Neural crest cell (in vitro differentiated cells): ENCODE results near the gene BICDL1. TPM values are rescaled to one million over a fixed set of nuclear protein-coding genes. Genes with fewer than 3 reads are reported as not detected.

Experiments
- DNase-seq: peaks from one replicate; pipeline ENCODE4 v3.0.0; 2021; ENCODE audit warnings: low read depth, mixed read lengths, low spot score
- H3K27ac Mint-ChIP-seq: one replicate; pipeline ENCODE4 v1.8.0; 2021; ENCODE audit warnings: mild to moderate bottlenecking, mixed read lengths; ENCODE audit not compliant: unreplicated experiment
- H3K27me3 Mint-ChIP-seq: 2 replicates; pipeline ENCODE4 v1.8.0; 2021; ENCODE audit warnings: low read depth, mild to moderate bottlenecking, mixed read lengths
- H3K36me3 Mint-ChIP-seq: 2 replicates; pipeline ENCODE4 v1.8.0; 2021; ENCODE audit warnings: low read depth, mild to moderate bottlenecking, mixed read lengths
- H3K4me1 Mint-ChIP-seq: 2 replicates; pipeline ENCODE4 v1.8.0; 2021; ENCODE audit warnings: mixed read lengths
- H3K4me3 Mint-ChIP-seq: one replicate; pipeline ENCODE4 v1.8.0; 2021; ENCODE audit warnings: mild to moderate bottlenecking, mixed read lengths
- H3K9me3 Mint-ChIP-seq: 2 replicates; pipeline ENCODE4 v1.8.0; 2021; ENCODE audit warnings: mixed read lengths
- total RNA-seq: library from RNA; stranded (reverse); gene quantifications from 2 replicates; pipeline ENCODE4 v1.2.1, GENCODE V29; 2021
- TF ChIP-seq, protein P1 (sequence below): fragments of 200-600 bp; sonication (generic); conservative IDR thresholded peaks from 2 replicates; pipeline ENCODE4 v1.5.0; 2021; ENCODE audit warnings: antibody characterized with exemption, mild to moderate bottlenecking

BICDL1 gene
- total RNA-seq, 1 donor from 2014 or later, result 6.3 TPM

DNA sequence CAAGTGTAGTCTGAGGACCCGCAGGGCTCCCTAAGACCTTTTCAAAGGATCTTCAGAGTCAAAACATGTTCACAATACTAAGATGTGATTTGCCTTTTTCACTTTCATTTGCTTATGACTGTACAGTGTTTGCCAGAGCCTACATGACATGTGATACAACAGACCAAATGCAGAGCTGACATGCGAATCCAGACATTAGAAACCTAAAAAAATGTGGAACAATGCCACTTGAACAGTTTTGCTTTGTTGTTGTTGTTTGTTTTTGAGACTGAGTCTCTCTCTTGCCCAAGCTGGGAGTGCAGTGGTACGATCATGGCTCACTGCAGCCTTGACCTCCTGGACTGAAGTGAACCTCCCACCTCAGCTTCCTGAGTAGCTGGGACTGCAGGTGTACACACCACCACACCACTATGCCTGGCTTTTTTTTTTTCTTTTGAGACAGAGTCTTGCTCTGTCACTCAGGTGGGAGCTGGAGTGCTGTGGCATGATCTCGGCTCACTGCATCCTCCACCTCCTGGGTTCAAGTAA, 132.8 kb downstream of the BICDL1 start:
- Mint-ChIP-seq H3K4me1 (peaks cover 29% of the 10 kb centered on the region), H3K4me3 (no peak overlapping the region), H3K27ac (no peak overlapping the region), H3K9me3 (no peaks in the 10 kb centered on the region), H3K27me3 (no peaks in the 10 kb centered on the region), H3K36me3 (peaks cover 4% of the 10 kb centered on the region)
- TF ChIP-seq, protein P1, sequence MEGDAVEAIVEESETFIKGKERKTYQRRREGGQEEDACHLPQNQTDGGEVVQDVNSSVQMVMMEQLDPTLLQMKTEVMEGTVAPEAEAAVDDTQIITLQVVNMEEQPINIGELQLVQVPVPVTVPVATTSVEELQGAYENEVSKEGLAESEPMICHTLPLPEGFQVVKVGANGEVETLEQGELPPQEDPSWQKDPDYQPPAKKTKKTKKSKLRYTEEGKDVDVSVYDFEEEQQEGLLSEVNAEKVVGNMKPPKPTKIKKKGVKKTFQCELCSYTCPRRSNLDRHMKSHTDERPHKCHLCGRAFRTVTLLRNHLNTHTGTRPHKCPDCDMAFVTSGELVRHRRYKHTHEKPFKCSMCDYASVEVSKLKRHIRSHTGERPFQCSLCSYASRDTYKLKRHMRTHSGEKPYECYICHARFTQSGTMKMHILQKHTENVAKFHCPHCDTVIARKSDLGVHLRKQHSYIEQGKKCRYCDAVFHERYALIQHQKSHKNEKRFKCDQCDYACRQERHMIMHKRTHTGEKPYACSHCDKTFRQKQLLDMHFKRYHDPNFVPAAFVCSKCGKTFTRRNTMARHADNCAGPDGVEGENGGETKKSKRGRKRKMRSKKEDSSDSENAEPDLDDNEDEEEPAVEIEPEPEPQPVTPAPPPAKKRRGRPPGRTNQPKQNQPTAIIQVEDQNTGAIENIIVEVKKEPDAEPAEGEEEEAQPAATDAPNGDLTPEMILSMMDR, result no peak
- no peak for DNase-seq

DNA sequence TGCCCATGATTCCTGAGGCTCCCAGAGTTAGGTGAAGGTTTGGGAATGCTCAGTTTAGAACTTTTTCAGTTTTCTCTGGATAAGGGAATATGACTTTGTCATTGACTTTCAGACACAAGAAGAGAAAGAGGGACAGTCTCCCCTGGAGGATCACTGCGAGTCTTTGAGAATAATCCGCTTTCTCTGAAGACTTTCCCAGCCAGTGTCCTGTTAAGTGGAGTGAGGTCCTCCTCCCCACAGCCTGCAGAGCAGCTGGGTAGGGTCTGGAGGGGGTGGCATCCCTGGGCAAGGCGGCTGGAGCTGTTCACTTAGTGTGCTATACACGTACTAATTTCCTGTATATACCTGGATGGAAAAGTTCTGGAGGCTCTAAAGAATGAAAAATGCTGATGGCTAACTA, 136.0 kb downstream of the BICDL1 start:
- DNase-seq, result no peak
- H3K27ac Mint-ChIP-seq, result no peak overlapping the region
- H3K9me3 Mint-ChIP-seq, result no peaks in the 10 kb centered on the region
- H3K4me1 Mint-ChIP-seq, result peaks cover 5% of the 10 kb centered on the region
- no peaks in the 10 kb centered on the region for H3K27me3 Mint-ChIP-seq
- peaks cover 12% of the 10 kb centered on the region for H3K36me3 Mint-ChIP-seq
- no peak overlapping the region for H3K4me3 Mint-ChIP-seq
- TF ChIP-seq, protein P1, result no peak

DNA sequence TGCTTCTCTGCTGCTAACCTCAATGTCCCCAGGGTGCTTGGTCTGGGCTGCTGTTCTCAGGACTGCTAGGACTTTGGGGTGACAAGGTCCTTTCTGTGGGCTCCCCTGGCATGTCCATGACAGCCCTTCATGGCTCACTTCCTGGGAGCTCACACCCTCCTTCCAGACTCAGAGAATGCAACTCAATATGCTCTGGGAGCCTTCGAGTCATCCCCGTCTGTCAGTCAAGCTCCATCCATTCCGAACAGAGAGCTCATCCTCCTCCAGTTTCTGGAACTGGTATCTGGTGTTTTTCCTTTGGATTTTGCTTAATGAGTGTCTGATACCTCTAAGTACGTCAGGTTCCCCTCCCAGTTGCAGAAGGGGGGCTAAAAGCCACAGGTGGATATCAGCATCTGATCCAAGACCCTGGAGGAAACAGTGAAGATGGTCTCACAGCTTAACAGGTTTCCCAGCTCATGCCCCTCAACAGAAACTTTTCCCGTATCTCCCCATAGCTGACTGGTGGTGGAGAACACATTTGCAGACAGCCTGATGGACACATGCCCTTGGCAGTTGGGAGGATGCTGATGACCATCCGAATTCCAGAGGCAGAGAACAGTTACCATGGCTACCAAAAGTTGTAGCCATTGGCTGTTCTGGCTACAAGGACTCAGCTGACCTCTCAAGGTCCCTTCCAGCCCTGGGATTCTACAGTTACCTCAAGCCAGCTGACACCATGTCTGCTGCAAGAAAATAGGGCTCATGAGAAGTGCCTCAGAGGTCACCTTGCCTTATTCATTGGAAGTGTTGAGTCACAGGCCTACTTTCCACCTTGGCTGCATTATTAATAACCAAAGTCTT, 137.0 kb downstream of the BICDL1 start:
- Mint-ChIP-seq H3K27me3 (no peaks in the 10 kb centered on the region), H3K9me3 (no peaks in the 10 kb centered on the region), H3K4me3 (no peak overlapping the region), H3K27ac (no peak overlapping the region), H3K36me3 (peaks cover 12% of the 10 kb centered on the region), H3K4me1 (peaks cover 5% of the 10 kb centered on the region)
- DNase-seq, result no peak
- TF ChIP-seq, protein P1, result no peak

DNA sequence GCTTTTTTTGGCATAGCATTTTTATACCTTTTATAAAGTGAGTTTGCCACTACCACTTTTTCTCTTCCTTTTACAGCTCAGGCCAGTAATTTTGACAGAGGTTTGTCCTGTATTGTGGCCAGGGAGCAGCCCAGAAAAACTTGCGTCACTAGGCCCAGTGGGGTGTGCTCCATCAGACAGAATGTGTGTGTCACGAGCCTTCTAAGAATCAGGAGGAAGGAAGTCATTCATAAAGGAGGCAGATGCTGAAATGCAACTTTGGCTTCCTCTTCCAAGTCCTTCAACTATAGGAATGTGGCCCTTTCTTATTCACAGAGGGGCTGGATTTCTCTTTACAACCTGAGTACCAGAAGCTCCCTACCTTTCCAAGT, 137.6 kb downstream of the BICDL1 start:
- Mint-ChIP-seq H3K36me3 (peaks cover 12% of the 10 kb centered on the region), H3K27ac (no peak overlapping the region), H3K4me3 (no peak overlapping the region), H3K9me3 (no peaks in the 10 kb centered on the region), H3K4me1 (peaks cover 5% of the 10 kb centered on the region), H3K27me3 (no peaks in the 10 kb centered on the region)
- TF ChIP-seq, protein P1, result no peak
- DNase-seq, result no peak

DNA sequence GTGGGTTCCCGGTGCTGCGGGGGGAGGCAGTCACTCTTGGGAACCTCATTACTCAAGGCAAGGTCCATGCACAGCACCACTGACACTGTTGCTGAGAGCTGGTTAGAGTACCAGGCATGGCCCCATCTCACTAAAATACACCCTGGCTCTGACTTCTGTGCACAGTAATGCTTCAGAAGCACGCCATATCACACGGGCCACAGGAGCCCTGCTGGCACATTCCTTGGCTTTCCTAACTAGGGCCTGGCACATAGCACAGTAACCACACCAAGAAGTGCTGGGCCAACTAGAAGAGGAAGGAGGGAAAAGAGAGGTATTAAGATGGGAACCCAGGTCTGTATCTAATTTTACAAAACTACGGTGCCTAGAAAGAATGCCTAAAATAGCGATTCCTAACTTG, 141.0 kb downstream of the BICDL1 start:
- H3K9me3 Mint-ChIP-seq, result no peaks in the 10 kb centered on the region
- TF ChIP-seq, protein P1, result no peak
- H3K36me3 Mint-ChIP-seq, result peaks cover 17% of the 10 kb centered on the region
- H3K4me3 Mint-ChIP-seq, result no peak overlapping the region
- peaks cover 5% of the 10 kb centered on the region for H3K4me1 Mint-ChIP-seq
- no peak for DNase-seq
- no peaks in the 10 kb centered on the region for H3K27me3 Mint-ChIP-seq
- H3K27ac Mint-ChIP-seq, result no peak overlapping the region
